NCI-H1048 (cell line): ENCODE results near the gene GAST.
A peak's percentile ranks its signal among the peaks of the same experiment; 100 is the strongest.

Source experiments
- DNase-seq: peaks from one replicate; lab custom pipeline; 2025; lab: John Stamatoyannopoulos, UW

Gene GAST

DNA sequence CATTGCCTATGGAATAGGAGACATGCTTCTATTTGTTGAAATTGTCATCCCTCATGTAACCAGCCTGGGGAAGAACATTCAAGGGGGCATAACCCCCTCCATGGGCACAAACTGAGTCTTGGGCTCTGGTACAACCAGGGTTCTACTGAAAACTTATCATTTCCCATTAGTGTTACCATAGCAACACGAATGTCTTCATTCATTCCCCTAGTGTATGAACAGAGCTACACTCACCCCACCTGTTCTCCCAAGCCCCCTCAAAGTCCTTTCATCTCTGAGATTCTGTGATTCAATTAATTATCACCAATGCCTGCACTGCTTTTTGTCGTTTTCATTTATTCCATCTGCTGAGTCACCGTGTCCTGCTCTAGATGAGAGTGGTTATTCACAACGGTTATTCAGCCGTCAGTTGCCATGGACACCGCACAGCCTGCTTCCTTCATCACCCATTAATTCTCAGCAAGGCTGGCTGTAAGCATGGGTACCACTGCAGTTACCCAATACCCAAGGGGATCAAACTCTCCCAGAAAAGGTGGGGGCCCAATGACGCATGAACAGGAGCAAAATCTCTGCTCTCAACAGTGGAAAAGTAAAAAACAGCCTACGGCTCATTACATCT is 1.6 kb upstream of the GAST start:
- no peak for DNase-seq

- no peak for DNase-seq
These were observed 5.5 kb downstream of the GAST start for GRCh38 chr17:41717408-41718286.

DNA sequence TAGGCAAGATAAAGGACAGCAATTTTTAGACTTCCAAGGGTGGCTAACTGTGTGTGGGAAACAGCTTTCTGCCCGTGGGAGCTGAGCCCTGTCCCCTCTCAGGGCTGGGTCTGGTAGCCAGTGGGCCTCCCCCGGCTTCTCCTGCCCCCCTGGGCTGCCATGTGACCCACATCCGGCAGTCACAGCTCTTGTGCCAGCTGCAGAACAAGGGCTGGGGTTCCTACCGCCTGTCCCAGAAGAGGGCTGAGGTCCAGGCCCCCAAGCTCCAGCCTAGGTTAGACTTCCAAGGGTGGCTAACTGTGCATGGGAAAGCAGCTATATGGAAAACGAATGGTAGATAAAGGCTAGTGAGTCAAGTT is 6.1 kb downstream of the GAST start:
- no peak for DNase-seq

DNA sequence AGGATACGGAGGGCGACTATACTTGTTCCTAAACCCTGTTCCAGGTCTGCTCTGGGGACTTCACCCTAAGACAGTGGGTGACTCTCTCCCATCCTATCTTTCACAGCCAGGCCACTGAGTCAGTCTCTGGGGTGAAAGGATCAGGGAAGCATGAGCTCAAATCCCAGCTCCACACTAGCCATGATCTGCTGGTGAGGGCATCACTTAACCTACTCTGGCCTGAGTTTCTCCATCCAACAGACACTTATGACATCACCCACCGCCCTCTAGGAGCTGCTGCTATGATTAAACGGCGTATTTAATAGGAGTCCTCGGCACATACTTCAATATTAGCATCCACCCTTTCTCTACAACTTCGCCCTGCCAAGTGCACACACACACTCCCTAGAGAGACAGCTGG is 10.1 kb downstream of the GAST start:
- no peak for DNase-seq

GRCh38 chr17:41723801-41724475 is 11.8 kb downstream of the GAST start:
- DNase-seq: no peak

GRCh38 chr17:41724476-41725050 is 12.4 kb downstream of the GAST start:
- DNase-seq: peak; percentile 66

- no peak for DNase-seq
These were observed 13.0 kb downstream of the GAST start for GRCh38 chr17:41725134-41725533.

DNA sequence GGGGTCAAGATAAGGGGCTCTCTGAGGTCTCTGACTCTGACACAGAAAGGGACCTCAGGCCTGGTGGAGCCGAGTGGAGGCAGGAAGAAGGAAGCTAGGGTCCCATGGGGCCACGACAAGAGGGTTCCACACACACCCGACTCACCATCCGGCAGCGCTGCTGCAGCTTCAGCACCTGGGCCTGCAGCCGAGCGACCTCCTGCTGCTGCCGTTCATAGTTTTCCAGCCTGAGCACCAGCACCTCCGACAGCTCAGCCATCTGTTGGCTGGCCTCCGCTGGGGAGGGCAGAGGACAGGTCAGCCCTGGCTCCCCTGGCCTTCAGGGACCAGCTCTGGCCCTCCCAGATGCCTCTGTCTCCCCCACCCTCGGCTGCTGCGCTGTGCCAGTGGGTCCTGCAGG is 15.9 kb downstream of the GAST start:
- no peak for DNase-seq

DNA sequence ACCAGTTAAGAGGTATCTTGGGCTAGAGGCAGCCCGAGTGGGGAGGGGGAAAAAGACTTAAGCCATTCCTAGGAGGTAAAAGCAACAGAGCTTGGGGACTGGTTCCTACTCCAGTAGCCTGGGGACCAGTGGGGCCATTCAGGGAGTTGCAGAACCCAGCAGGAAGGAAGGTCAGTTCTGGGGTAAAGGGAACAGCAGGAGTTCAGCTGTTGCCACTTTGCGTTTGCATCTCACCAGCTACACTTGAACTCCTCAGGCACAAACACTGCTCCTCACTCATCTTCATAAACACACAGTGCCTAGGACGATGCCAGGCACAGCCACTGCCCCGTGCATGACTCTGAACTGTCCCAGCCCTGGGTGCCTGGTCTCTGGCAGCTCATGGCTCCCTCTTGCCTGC is 18.3 kb downstream of the GAST start:
- no peak for DNase-seq

DNA sequence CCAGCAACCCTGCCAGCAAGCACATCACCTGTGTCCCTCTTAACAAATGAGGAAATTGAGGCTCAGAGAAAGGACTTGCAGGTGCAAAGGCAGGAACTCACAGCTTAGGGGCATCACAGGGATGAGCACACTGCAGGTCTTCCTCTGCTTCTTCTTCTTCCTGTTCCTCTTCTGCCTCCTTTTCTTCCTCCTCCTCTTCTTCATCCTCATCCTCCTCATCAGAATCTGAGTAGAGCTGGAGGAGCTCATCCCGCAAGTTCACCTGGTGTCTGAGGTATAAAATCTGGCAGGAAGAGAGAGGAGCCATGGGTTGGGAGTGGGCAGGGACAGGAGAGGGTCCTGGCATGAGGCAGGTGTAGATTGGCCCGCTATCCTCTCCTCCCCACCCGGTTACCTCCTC is 19.7 kb downstream of the GAST start:
- DNase-seq: no peak

GRCh38 chr17:41733348-41734138 is 21.4 kb downstream of the GAST start:
- DNase-seq: no peak

DNA sequence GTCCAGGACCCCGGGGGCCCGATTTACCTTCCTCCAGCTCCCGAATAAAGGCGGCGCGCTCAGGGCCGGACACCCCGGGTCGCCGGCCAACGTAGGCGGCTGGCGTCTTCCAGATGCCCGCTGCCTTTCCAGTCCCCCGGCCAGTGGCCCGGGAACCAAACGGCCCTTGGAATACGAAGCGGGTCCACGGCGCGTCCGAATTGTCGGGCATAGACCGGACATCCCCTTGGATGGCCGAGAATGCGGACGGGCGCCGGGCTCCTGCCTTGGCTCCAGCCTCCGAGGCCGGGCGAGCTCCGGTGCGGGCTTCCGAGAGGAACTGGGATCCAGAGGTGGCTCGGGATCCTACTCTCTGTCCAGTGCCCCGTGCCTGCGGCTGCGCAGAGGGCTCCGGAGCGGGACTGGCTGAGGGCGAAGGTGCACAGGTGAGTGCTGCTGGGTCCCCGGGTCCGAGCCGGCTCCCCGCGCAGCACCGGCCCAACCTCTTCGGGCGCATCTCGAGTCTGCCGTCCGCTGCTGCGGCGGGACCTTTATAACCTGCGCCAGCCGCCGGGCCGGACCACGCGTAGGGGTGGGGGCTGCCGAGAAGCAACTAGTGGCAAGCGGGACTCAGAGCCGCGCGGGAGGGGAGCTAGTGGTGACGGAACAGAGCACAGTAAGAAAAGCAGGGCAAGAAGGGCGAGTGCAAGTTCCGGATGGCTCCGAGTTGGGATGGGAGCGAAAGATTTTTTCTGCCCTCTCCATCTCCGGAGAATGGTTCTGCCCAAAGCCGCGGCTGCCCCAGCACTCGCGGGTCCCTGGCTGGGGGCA is 22.2 kb downstream of the GAST start, which contains the start of gene HAP1:
Gene HAP1 (minus strand): TSS at position 505 of the 810 bp plus-strand sequence. CDS start 9 bp downstream, at position 496.
- DNase-seq: no peak

GRCh38 chr17:41734949-41735313 is 22.8 kb downstream of the GAST start:
- no peak for DNase-seq

GRCh38 chr17:41735744-41736143 is 23.6 kb downstream of the GAST start:
- no peak for DNase-seq

GRCh38 chr17:41736983-41737679 is 25.0 kb downstream of the GAST start:
- DNase-seq: no peak

DNA sequence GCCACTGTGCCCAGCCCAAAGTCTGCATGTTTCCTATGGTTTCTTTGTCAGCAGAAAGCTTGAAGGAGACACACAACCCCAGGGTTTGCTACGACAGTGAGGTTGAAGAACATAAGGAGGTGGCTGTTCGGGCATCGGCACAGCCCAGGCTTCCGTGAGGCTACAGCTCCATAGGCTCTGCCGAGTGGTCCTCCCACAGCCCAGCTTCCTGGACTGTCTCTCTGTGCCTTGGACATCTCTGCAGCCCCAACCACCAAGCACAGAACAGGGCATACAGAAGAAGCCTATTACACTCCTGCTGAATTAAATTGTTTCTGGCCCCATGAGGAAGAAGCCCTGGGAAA is 25.5 kb downstream of the GAST start:
- DNase-seq: no peak

DNA sequence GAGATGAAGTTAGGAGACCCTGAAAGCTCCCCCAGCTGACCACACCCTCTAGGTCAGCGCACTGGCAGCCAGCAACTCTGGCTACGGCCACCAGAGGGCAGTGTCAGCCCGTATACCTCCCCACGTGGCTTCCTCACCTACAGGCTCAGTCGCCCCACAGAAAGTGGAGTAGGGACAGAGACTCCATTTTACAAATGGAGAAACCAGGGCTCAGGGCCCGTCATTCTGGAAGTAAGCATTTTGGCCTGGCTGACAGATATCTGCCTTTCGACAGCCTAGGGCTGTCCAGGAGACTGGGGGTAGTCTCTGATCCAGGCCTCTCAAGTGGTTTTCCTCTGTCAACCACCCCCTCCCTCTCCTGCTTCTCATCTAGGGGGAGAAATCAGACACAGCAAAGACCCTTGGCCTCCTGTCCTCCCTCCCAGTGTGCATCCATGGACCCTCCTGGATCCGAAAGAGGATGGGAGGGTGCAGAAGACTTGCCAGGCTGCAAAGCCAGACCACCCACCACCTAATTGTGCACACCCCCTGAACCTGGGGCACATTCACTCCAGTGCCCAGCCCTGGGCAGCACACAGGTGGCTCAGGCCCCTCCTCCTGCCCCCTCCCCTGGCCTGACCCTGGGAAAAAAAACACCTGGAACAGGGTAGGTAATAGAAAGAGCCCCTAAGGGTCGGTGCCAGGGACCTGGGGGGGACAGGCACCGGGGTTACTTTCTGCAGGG is 26.1 kb downstream of the GAST start:
- peak; percentile 73 for DNase-seq

DNA sequence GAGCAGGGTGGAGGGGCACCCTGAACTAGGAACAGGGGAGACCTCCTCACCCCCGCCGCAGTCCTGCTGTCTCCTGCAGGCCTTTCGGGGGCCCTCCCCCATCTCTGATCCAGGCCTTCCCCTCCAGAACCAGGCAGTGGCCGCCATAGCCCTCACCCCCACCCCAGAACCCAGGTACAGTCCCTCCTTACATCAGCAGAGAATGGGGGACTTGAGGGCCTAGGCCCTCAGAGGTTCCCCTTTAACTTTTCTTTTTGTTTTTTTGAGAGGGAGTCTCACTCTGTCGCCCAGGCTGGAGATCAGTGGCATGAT is 26.6 kb downstream of the GAST start:
- no peak for DNase-seq

DNA sequence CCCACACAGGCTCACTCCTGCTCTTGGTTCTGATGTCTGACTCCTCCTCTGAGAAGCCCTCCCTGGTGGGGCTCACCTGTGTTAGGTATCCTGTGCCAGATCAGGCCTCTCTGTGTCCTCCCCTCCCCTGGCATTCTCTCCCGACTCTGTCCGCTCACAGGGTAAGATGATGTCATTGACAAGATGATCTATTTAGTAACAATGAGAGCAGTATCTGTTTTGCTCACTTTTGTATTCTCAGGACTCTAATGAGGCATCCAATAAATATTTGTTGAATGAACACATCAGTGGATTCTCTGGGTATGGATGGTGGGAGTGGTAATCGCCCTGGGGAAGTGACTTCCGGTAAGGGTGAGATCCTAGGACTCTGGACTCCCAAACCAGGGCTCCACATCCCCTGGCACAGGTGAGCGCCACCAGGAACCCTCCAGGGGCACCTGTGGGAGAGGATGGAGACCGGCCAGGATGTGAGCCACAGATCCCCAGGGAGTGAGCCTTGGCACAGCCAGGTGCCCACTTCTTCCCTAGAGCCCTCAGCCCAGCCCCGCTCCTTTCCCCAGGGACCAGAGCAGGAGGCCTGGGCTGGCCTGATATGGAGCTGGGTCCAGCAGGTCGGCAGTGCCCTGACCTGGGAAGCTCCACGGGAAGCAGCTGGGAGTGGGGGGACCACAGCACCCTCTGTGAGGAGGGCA is 27.7 kb downstream of the GAST start:
- DNase-seq: no peak
